DND-41 (cell line): ENCODE data around the gene ITGA11.

ENCODE experiments used
- ATAC-seq: fragments of 200-7000 bp; cut with Tn5 transposase; 3 replicates; pipeline ENCODE4 v1.9.1; 2021; ENCODE audit warnings: low read depth; ENCODE audit not compliant: insufficient read depth
- DNase-seq: peaks from one replicate; pipeline ENCODE4 v3.0.0-alpha.2; 2020
- H2AFZ ChIP-seq: 2 replicates; pipeline ENCODE4 v1.6.0; 2012; ENCODE audit warnings: low read depth, low read length
- H3K27ac ChIP-seq: 2 replicates; pipeline ENCODE4 v1.5.1; 2012; ENCODE audit warnings: low read length, inconsistent platforms
- H3K27me3 ChIP-seq: fragments of 200-600 bp; sonication (generic); 2 replicates; pipeline ENCODE4 v1.6.0; 2012; ENCODE audit warnings: low read length, mild to moderate bottlenecking, inconsistent platforms; ENCODE audit not compliant: insufficient read depth, poor library complexity
- H3K36me3 ChIP-seq: 2 replicates; pipeline ENCODE4 v1.5.1; 2012; ENCODE audit warnings: low read length, inconsistent platforms; ENCODE audit not compliant: insufficient read depth
- H3K4me1 ChIP-seq: 2 replicates; pipeline ENCODE4 v1.5.1; 2012; ENCODE audit warnings: mild to moderate bottlenecking, low read length; ENCODE audit not compliant: insufficient read depth
- H3K4me2 ChIP-seq: 2 replicates; pipeline ENCODE4 v1.6.0; 2012; ENCODE audit warnings: mild to moderate bottlenecking, moderate library complexity, low read length, inconsistent platforms; ENCODE audit not compliant: insufficient read depth
- H3K4me3 ChIP-seq, 2 experiments: fragments of 200-600 bp in 1 of 2; shearing (Covaris generic) in 1 of 2; 2 replicates each; pipeline ENCODE4 v1.5.1; 2012 to 2016; ENCODE audit warnings: inconsistent platforms in 2 of 2, low read length in 2 of 2, mild to moderate bottlenecking in 2 of 2, low read depth in 1 of 2, moderate library complexity in 1 of 2
- H3K79me2 ChIP-seq: 2 replicates; pipeline ENCODE4 v1.6.0; 2012; ENCODE audit warnings: low read length, inconsistent platforms; ENCODE audit not compliant: insufficient read depth
- H3K9ac ChIP-seq: 2 replicates; pipeline ENCODE4 v1.6.0; 2012; ENCODE audit warnings: low read depth, mild to moderate bottlenecking, inconsistent platforms, low read length, moderate library complexity
- H3K9me3 ChIP-seq: 2 replicates; pipeline ENCODE4 v1.5.1; 2012; ENCODE audit warnings: low read length, moderate library complexity, mild to moderate bottlenecking, inconsistent platforms; ENCODE audit not compliant: insufficient read depth, severe bottlenecking
- H4K20me1 ChIP-seq: 2 replicates; pipeline ENCODE4 v1.6.0; 2012; ENCODE audit warnings: low read length; ENCODE audit not compliant: insufficient read depth
- CTCF ChIP-seq: IDR thresholded peaks from 2 replicates; pipeline ENCODE4 v1.5.1; 2012; ENCODE audit warnings: borderline replicate concordance, low read length, moderate library complexity, mild to moderate bottlenecking; ENCODE audit not compliant: poor library complexity, severe bottlenecking; ENCODE audit errors: extremely low read depth
- EZH2 ChIP-seq: IDR thresholded peaks from 3 replicates; pipeline ENCODE4 v1.6.1; 2012; ENCODE audit warnings: borderline replicate concordance, low read depth, mild to moderate bottlenecking, moderate library complexity, low read length, inconsistent platforms; ENCODE audit not compliant: severe bottlenecking

Gene ITGA11

DNA sequence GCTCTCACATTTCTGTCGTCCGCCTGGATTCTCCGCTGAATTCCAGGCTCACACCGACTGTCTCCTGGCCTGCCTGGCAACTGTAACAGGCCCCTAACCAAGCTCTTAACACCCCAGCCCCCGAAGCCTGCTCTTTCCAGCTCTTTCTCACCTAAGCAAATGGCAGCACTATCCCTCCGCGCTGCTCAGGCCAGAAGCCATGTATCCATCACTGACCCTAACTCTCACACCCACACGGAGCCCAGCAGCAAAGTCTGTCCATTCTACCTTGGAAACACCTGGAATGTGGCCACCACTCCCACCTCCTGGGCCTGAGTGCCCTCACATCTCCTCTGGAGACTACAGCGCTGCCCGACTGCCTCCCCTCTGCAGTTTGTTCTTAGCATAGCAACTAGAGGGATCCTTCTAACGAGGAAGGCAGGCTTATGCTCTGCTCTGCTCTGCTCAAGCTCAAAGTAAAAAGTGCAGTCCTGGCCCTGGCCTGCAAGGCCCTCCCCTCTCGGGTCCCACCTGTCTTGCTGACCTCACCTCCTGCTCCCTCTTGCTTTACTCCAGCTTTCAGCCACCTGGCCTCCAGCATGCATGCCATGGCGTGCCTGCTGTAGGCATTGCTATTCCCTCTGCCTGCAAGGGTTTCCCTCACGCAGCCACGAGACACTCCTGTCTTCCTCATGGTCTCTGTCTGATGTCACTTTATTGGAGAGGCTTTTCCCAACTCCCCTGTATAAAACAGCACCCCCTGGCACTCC is 127.2 kb downstream of the ITGA11 start:
- no peaks in the 10 kb centered on the region for H3K9me3 ChIP-seq
- H4K20me1 ChIP-seq: no peaks in the 10 kb centered on the region
- H3K4me1 ChIP-seq: no peaks in the 10 kb centered on the region
- no peak overlapping the region for H2AFZ ChIP-seq
- no peak overlapping the region for H3K4me3 ChIP-seq
- H3K36me3 ChIP-seq: no peaks in the 10 kb centered on the region
- H3K4me2 ChIP-seq: no peak overlapping the region
- no peak overlapping the region for H3K9ac ChIP-seq
- no peaks in the 10 kb centered on the region for H3K79me2 ChIP-seq
- DNase-seq: no peak
- H3K27me3 ChIP-seq: no peaks in the 10 kb centered on the region
- TF ChIP-seq CTCF (no peak), EZH2 (no peak)
- H3K27ac ChIP-seq: no peak overlapping the region
- ATAC-seq: no peak

DNA sequence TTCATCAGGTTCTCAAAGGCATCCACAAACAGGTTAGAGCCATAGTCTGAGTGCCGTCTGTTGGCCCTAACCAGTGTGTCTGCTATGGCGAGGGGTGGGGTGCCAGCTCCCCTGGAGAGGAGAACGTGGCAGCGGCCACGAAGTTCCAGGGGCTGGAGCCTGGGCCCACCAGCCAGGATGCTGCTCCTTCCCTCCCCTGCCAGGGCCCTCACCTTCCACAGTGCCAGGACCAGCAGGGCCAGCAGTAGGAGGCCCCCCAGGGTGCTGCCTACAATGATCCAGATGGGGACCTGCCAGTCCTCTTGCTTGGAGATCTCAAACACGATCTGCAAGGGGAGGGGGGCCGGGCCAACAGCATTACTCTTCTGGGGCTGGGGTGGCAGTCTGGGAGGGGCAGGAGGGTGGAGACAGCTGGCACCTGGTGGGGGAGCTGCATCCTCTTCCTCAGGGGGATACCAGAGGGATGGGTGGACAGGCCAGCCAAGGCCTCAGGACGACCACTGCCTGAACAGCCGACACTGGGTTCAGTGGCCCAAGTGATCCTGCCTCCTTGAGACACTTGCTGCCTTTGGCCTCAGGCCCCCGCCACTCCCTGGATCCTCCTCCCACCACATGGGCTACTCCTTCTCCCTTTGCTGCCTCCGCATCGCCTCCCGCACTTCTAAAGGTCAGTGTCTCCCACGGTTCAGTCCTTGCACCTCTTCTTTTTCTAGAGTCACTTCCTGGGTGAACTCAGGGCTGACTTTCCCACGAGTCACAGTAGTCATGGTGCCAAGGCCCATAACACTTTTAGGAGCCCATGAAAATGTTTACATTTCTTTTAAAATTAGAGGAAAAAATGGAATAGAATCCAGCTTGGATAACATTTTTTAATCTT is 128.2 kb downstream of the ITGA11 start:
- Histone ChIP-seq H3K9me3 (no peaks in the 10 kb centered on the region), H3K27ac (no peak overlapping the region), H3K4me2 (no peak overlapping the region), H3K27me3 (no peaks in the 10 kb centered on the region), H3K36me3 (no peaks in the 10 kb centered on the region), H3K4me3 (no peak overlapping the region), H3K4me1 (peaks cover 8% of the 10 kb centered on the region), H3K9ac (no peak overlapping the region), H4K20me1 (no peaks in the 10 kb centered on the region), H3K79me2 (no peaks in the 10 kb centered on the region), H2AFZ (no peak overlapping the region)
- DNase-seq: no peak
- TF ChIP-seq EZH2 (no peak), CTCF (no peak)
- no peak for ATAC-seq

DNA sequence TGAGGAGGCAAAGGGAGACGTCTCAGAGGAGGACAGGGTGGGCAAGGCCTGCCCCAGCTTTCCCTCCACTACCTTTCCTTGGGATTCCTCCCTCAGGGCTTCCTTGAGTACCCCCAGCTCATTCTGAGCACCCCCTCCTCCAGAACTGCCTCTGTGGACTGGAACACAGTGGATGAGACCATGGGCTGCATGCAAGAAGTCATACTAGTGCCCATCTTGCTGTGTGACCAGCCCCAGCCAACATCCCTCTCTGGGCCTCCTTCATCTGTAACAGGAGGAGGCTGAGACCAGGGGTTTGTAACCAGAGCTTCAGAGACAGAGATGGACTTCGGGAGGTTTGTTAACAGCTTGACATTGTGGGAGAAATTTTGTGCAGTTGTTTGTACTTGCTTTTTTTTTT is 128.8 kb downstream of the ITGA11 start:
- H3K79me2 ChIP-seq: no peaks in the 10 kb centered on the region
- no peak for ATAC-seq
- H4K20me1 ChIP-seq: no peaks in the 10 kb centered on the region
- no peak overlapping the region for H3K4me3 ChIP-seq
- DNase-seq: no peak
- no peak overlapping the region for H2AFZ ChIP-seq
- H3K9ac ChIP-seq: no peak overlapping the region
- no peak overlapping the region for H3K4me2 ChIP-seq
- no peaks in the 10 kb centered on the region for H3K36me3 ChIP-seq
- no peak overlapping the region for H3K27ac ChIP-seq
- H3K9me3 ChIP-seq: no peaks in the 10 kb centered on the region
- TF ChIP-seq EZH2 (no peak), CTCF (no peak)
- H3K4me1 ChIP-seq: peaks cover 15% of the 10 kb centered on the region
- H3K27me3 ChIP-seq: no peaks in the 10 kb centered on the region
